Fibroblast of villous mesenchyme (primary cell): Measurements from ENCODE around the gene KCNJ6. TPM values are rescaled to one million over a fixed set of nuclear protein-coding genes. Genes with fewer than 3 reads are reported as not detected.

ENCODE experiments used
- DNase-seq: peaks from one replicate; pipeline ENCODE4 v3.0.0-alpha.2; 2010; ENCODE audit warnings: low read depth
- H3K4me3 ChIP-seq: 2 replicates; pipeline ENCODE4 v1.5.1; 2011; ENCODE audit warnings: low read depth, mild to moderate bottlenecking, low read length
- CTCF ChIP-seq: IDR thresholded peaks from 2 replicates; pipeline ENCODE4 v1.5.1; 2012; ENCODE audit warnings: low read depth, mild to moderate bottlenecking, low read length; ENCODE audit not compliant: insufficient read depth
- total RNA-seq: library from RNA; depleted of rRNA; stranded (reverse); fragments of >200 nt; gene quantifications from 2 replicates; pipeline ENCODE4 v1.2.3, GENCODE V29; 2012

KCNJ6 gene
- total RNA-seq, 1 donor = not detected

- DNase-seq = no peak
- no peak overlapping the region for H3K4me3 ChIP-seq
- no peak for TF ChIP-seq CTCF
Observed at GRCh38 chr21:37848721-37849490, 67.4 kb downstream of the KCNJ6 start.

- TF ChIP-seq CTCF = no peak
- no peak for DNase-seq
- no peak overlapping the region for H3K4me3 ChIP-seq
Observed at GRCh38 chr21:37845535-37845934, 70.7 kb downstream of the KCNJ6 start.

- TF ChIP-seq CTCF = no peak
- no peak for DNase-seq
- no peak overlapping the region for H3K4me3 ChIP-seq
Observed at GRCh38 chr21:37843191-37843590, 73.1 kb downstream of the KCNJ6 start.

- DNase-seq = no peak
- no peak for TF ChIP-seq CTCF
- no peak overlapping the region for H3K4me3 ChIP-seq
Observed at GRCh38 chr21:37842163-37842919, 73.9 kb downstream of the KCNJ6 start.

GRCh38 chr21:37837381-37837780, 78.9 kb downstream of the KCNJ6 start:
- no peak for DNase-seq
- TF ChIP-seq CTCF = no peak

GRCh38 chr21:37835481-37835880, 80.8 kb downstream of the KCNJ6 start:
- DNase-seq = no peak

More at GRCh38 chr21:37837381-37837780, 78.9 kb downstream of the KCNJ6 start:
- H3K4me3 ChIP-seq = no peak overlapping the region

More at GRCh38 chr21:37835481-37835880, 80.8 kb downstream of the KCNJ6 start:
- TF ChIP-seq CTCF = no peak
- no peak overlapping the region for H3K4me3 ChIP-seq
